Progenitor cell of endocrine pancreas (in vitro differentiated cells): ENCODE measurements around the gene REPS1. TPM values are rescaled to one million over a fixed set of nuclear protein-coding genes. Genes with fewer than 3 reads are reported as not detected.

ENCODE experiments used
- DNase-seq: peaks from one replicate; pipeline ENCODE4 v3.0.0; 2021; ENCODE audit warnings: low spot score; ENCODE audit not compliant: unreplicated experiment
- H3K27ac Mint-ChIP-seq: 2 replicates; pipeline ENCODE4 v1.8.0; 2021; ENCODE audit warnings: mild to moderate bottlenecking, moderate library complexity, mixed read lengths
- H3K27me3 Mint-ChIP-seq: 2 replicates; pipeline ENCODE4 v1.8.0; 2021; ENCODE audit warnings: mixed read lengths
- H3K36me3 Mint-ChIP-seq: 2 replicates; pipeline ENCODE4 v1.8.0; 2022; ENCODE audit warnings: mixed read lengths; ENCODE audit not compliant: insufficient read depth
- H3K4me1 Mint-ChIP-seq: 2 replicates; pipeline ENCODE4 v1.8.0; 2021; ENCODE audit warnings: low read depth, mixed read lengths
- H3K4me3 Mint-ChIP-seq: 2 replicates; pipeline ENCODE4 v1.8.0; 2021; ENCODE audit warnings: low read depth, mild to moderate bottlenecking, moderate library complexity, mixed read lengths
- H3K9me3 Mint-ChIP-seq: 2 replicates; pipeline ENCODE4 v1.8.0; 2021; ENCODE audit warnings: low read depth, mixed read lengths
- CTCF ChIP-seq: fragments of 200-600 bp; sonication (generic); IDR thresholded peaks from one replicate; pipeline ENCODE4 v1.5.0; 2021; ENCODE audit warnings: antibody characterized with exemption, mild to moderate bottlenecking; ENCODE audit not compliant: unreplicated experiment
- total RNA-seq: library from RNA; stranded (reverse); gene quantifications from 2 replicates; pipeline ENCODE4 v1.2.1, GENCODE V29; 2021

Gene REPS1
- total RNA-seq, 1 donor from 2014 or later = 60.3 TPM

- H3K9me3 Mint-ChIP-seq = peaks cover under 1% of the 10 kb centered on the region
Observed at GRCh38 chr6:138931660-138932059, 56.4 kb downstream of the REPS1 start.

GRCh38 chr6:138926579-138926978, 61.5 kb downstream of the REPS1 start:
- Mint-ChIP-seq H3K27me3 (no peaks in the 10 kb centered on the region), H3K4me1 (peaks cover 1% of the 10 kb centered on the region), H3K9me3 (no peaks in the 10 kb centered on the region), H3K27ac (no peak overlapping the region), H3K4me3 (no peak overlapping the region), H3K36me3 (peaks cover 6% of the 10 kb centered on the region)
- no peak for DNase-seq
- no peak for TF ChIP-seq CTCF

More at GRCh38 chr6:138931660-138932059, 56.4 kb downstream of the REPS1 start:
- H3K27me3 Mint-ChIP-seq = no peaks in the 10 kb centered on the region
- no peak for DNase-seq
- H3K36me3 Mint-ChIP-seq = peaks cover 12% of the 10 kb centered on the region
- no peak overlapping the region for H3K4me3 Mint-ChIP-seq
- no peak overlapping the region for H3K27ac Mint-ChIP-seq
- TF ChIP-seq CTCF = no peak
- no peaks in the 10 kb centered on the region for H3K4me1 Mint-ChIP-seq

GRCh38 chr6:138925806-138926205, 62.2 kb downstream of the REPS1 start:
- no peaks in the 10 kb centered on the region for H3K27me3 Mint-ChIP-seq
- H3K9me3 Mint-ChIP-seq = no peaks in the 10 kb centered on the region
- peaks cover 6% of the 10 kb centered on the region for H3K36me3 Mint-ChIP-seq
- TF ChIP-seq CTCF = no peak
- DNase-seq = no peak
- H3K4me3 Mint-ChIP-seq = no peak overlapping the region
- H3K27ac Mint-ChIP-seq = no peak overlapping the region
- H3K4me1 Mint-ChIP-seq = peaks cover 1% of the 10 kb centered on the region

GRCh38 chr6:138923561-138923960, 64.5 kb downstream of the REPS1 start:
- no peak overlapping the region for H3K27ac Mint-ChIP-seq
- no peak for DNase-seq
- peaks cover 1% of the 10 kb centered on the region for H3K4me1 Mint-ChIP-seq

GRCh38 chr6:138920906-138921305, 67.1 kb downstream of the REPS1 start:
- no peaks in the 10 kb centered on the region for H3K27me3 Mint-ChIP-seq
- H3K36me3 Mint-ChIP-seq = peaks cover 10% of the 10 kb centered on the region
- H3K4me3 Mint-ChIP-seq = no peak overlapping the region
- DNase-seq = no peak
- no peak overlapping the region for H3K27ac Mint-ChIP-seq
- no peak for TF ChIP-seq CTCF
- peaks cover 1% of the 10 kb centered on the region for H3K4me1 Mint-ChIP-seq
- H3K9me3 Mint-ChIP-seq = no peaks in the 10 kb centered on the region

More at GRCh38 chr6:138923561-138923960, 64.5 kb downstream of the REPS1 start:
- no peak overlapping the region for H3K4me3 Mint-ChIP-seq
- H3K9me3 Mint-ChIP-seq = no peaks in the 10 kb centered on the region
- H3K36me3 Mint-ChIP-seq = peaks cover 14% of the 10 kb centered on the region
- TF ChIP-seq CTCF = no peak
- no peaks in the 10 kb centered on the region for H3K27me3 Mint-ChIP-seq
